WI38 (cell line): ENCODE data around the gene SLC4A4.

ENCODE experiments used
- H3K4me3 ChIP-seq: 2 replicates; pipeline ENCODE4 v1.5.1; 2011; ENCODE audit warnings: low read depth, mild to moderate bottlenecking, control low read depth, low read length
- CTCF ChIP-seq: IDR thresholded peaks from 2 replicates; pipeline ENCODE4 v1.5.1; 2012; ENCODE audit warnings: low read depth, mild to moderate bottlenecking, control low read depth, low read length

The SLC4A4 gene

GRCh38 chr4:71466775-71467174, 128.0 kb downstream of the SLC4A4 start:
- no peak for TF ChIP-seq CTCF
- H3K4me3 ChIP-seq: no peak overlapping the region

GRCh38 chr4:71468116-71468710, 129.4 kb downstream of the SLC4A4 start:
- H3K4me3 ChIP-seq: no peak overlapping the region
- TF ChIP-seq CTCF: no peak

GRCh38 chr4:71469541-71469940, 130.7 kb downstream of the SLC4A4 start:
- no peak for TF ChIP-seq CTCF
- no peak overlapping the region for H3K4me3 ChIP-seq

- no peak overlapping the region for H3K4me3 ChIP-seq
- TF ChIP-seq CTCF: no peak
These were observed 131.7 kb downstream of the SLC4A4 start for GRCh38 chr4:71470524-71470923.

- no peak overlapping the region for H3K4me3 ChIP-seq
- no peak for TF ChIP-seq CTCF
These were observed 134.1 kb downstream of the SLC4A4 start for GRCh38 chr4:71472946-71473345.

GRCh38 chr4:71473541-71474240, 134.9 kb downstream of the SLC4A4 start:
- no peak overlapping the region for H3K4me3 ChIP-seq
- no peak for TF ChIP-seq CTCF

GRCh38 chr4:71474731-71475130, 135.9 kb downstream of the SLC4A4 start:
- TF ChIP-seq CTCF: no peak
- H3K4me3 ChIP-seq: no peak overlapping the region
